OCI-LY7 (cell line): ENCODE data around the gene DBNDD2.

Experiments
- CTCF ChIP-seq: fragments of 200-600 bp; sonication (generic); conservative IDR thresholded peaks from 2 replicates; pipeline ENCODE4 v1.5.1; 2014; ENCODE audit warnings: mild to moderate bottlenecking, antibody characterized with exemption, low read length, moderate library complexity, mixed read lengths
- EZH2phosphoT487 ChIP-seq: fragments of 200-600 bp; sonication (generic); IDR thresholded peaks from 2 replicates; pipeline ENCODE4 v1.6.1; 2018; ENCODE audit warnings: low read depth, borderline replicate concordance, mild to moderate bottlenecking, mixed run types, antibody characterized with exemption, low read length, moderate library complexity, mixed read lengths

GRCh38 chr20:45395114-45395415, 13.0 kb upstream of the DBNDD2 start:
- TF ChIP-seq CTCF (no peak), EZH2phosphoT487 (no peak)
